HCT116 (cell line): Measurements from ENCODE around the gene MTA1. TPM values are rescaled to one million over a fixed set of nuclear protein-coding genes. Genes with fewer than 3 reads are reported as not detected.

Experiments used
- ATAC-seq: fragments of 200-7000 bp; cut with Tn5 transposase; 2 replicates; pipeline ENCODE4 v1.9.1; 2020; ENCODE audit warnings: mild to moderate bottlenecking, moderate library complexity
- BruUV-seq: library from RNA; stranded (reverse); fragments of 400-500 nt; replicated peaks from 2 replicates; lab custom pipeline; 2021; lab: Mats Ljungman, UMichigan
- CTCF ChIA-PET: fragments of 300-600 bp; sonication (Branson Sonifier 250); formaldehyde crosslinking; loops from one replicate; lab custom pipeline; 2021; ENCODE audit warnings: antibody characterized with exemption; lab: Charles Lee
- POLR2A ChIA-PET: fragments of 300-600, 350-600 bp; sonication (Branson Sonifier 250); formaldehyde crosslinking; loops from one replicate; lab custom pipeline; 2021; ENCODE audit warnings: antibody characterized with exemption; lab: Charles Lee
- RAD21 ChIA-PET, 2 experiments: fragments of 300-600 bp; sonication (Branson Sonifier 250); formaldehyde crosslinking; loops; one replicate each; lab custom pipeline; 2023; ENCODE audit warnings: low total read pairs in 2 of 2; ENCODE audit not compliant: uncharacterized antibody in 2 of 2, unreplicated experiment in 2 of 2, low non-redundant PET in 1 of 2; lab: Charles Lee
- DNase-seq: peaks from one replicate; pipeline ENCODE4 v3.0.0-alpha.2; 2010; ENCODE audit warnings: low read depth, low spot score
- H2AFZ ChIP-seq: fragments of 200-600 bp; shearing (Covaris generic), sonication (generic); 2 replicates; pipeline ENCODE4 v1.6.1; 2017; ENCODE audit warnings: low read depth, mixed run types, mixed read lengths, antibody characterized with exemption, low read length; ENCODE audit not compliant: poor library complexity, severe bottlenecking
- H3K27ac ChIP-seq: 2 replicates; pipeline ENCODE4 v1.5.1; 2012; ENCODE audit warnings: low read depth, low read length
- H3K27me3 ChIP-seq: fragments of 200-600 bp; sonication (generic); 2 replicates; pipeline ENCODE4 v1.6.1; 2016; ENCODE audit warnings: mixed run types, low read length, mixed read lengths; ENCODE audit not compliant: insufficient read depth
- H3K36me3 ChIP-seq, 2 experiments: fragments of 200-500 bp in 1 of 2; fragments of 200-600 bp in 1 of 2; sonication (Bioruptor generic) in 1 of 2; sonication (generic) in 1 of 2; 2 replicates each; pipeline versions ENCODE4 v1.5.1 to v1.6.1; 2014 to 2016; ENCODE audit warnings: low read length in 2 of 2, inconsistent platforms in 1 of 2, mixed read lengths in 1 of 2, mixed run types in 1 of 2; ENCODE audit not compliant: insufficient read depth in 2 of 2, control insufficient read depth in 1 of 2
- H3K4me1 ChIP-seq, 2 experiments: fragments of 200-600 bp in 1 of 2; sonication (generic) in 1 of 2; 2 replicates each; pipeline versions ENCODE4 v1.5.1 to v1.6.1; 2012 to 2017; ENCODE audit warnings: low read length in 2 of 2, inconsistent platforms in 1 of 2, mild to moderate bottlenecking in 1 of 2, mixed read lengths in 1 of 2, mixed run types in 1 of 2, moderate library complexity in 1 of 2; ENCODE audit not compliant: insufficient read depth in 2 of 2, control insufficient read depth in 1 of 2
- H3K4me2 ChIP-seq: fragments of 200-600 bp; sonication (generic); 2 replicates; pipeline ENCODE4 v1.6.1; 2017; ENCODE audit warnings: mixed run types, low read length, mixed read lengths
- H3K4me3 ChIP-seq, 2 experiments: fragments of 200-600 bp in 1 of 2; sonication (generic) in 1 of 2; replicated peaks in 1 of 2; 2 replicates each; pipeline ENCODE4 v1.5.1; 2011 to 2016; ENCODE audit warnings: low read length in 2 of 2, control low read depth in 1 of 2, low read depth in 1 of 2, mild to moderate bottlenecking in 1 of 2, mixed read lengths in 1 of 2, mixed run types in 1 of 2
- H3K79me2 ChIP-seq: fragments of 200-600 bp; sonication (generic); 2 replicates; pipeline ENCODE4 v1.6.1; 2017; ENCODE audit warnings: mild to moderate bottlenecking, mixed run types, low read length, moderate library complexity, mixed read lengths; ENCODE audit not compliant: insufficient read depth
- H3K9ac ChIP-seq: fragments of 200-600 bp; sonication (generic); 2 replicates; pipeline ENCODE4 v1.6.1; 2016; ENCODE audit warnings: low read length, mixed read lengths
- H3K9me2 ChIP-seq: fragments of 200-600 bp; sonication (generic), shearing (Covaris generic); 2 replicates; pipeline ENCODE4 v1.6.1; 2017; ENCODE audit warnings: mixed run types, mild to moderate bottlenecking, moderate library complexity; ENCODE audit not compliant: insufficient read depth
- H3K9me3 ChIP-seq, 2 experiments: fragments of 200-500 bp in 1 of 2; fragments of 200-600 bp in 1 of 2; sonication (Bioruptor generic) in 1 of 2; sonication (generic) in 1 of 2; 2 replicates each; pipeline ENCODE4 v1.6.1; 2014 to 2017; ENCODE audit warnings: low read length in 2 of 2, mixed read lengths in 2 of 2, inconsistent platforms in 1 of 2, low read depth in 1 of 2, mild to moderate bottlenecking in 1 of 2, mixed run types in 1 of 2, moderate library complexity in 1 of 2; ENCODE audit not compliant: control insufficient read depth in 1 of 2, insufficient read depth in 1 of 2
- H4K20me1 ChIP-seq: fragments of 200-600 bp; sonication (generic), shearing (Covaris generic); 2 replicates; pipeline ENCODE4 v1.6.1; 2017; ENCODE audit warnings: mixed run types, mild to moderate bottlenecking, moderate library complexity; ENCODE audit not compliant: insufficient read depth
- ATF3 ChIP-seq: IDR thresholded peaks from 2 replicates; pipeline ENCODE4 v1.6.1; 2012
- CBX3 ChIP-seq: IDR thresholded peaks from 2 replicates; pipeline ENCODE4 v1.6.1; 2012; ENCODE audit warnings: low read depth
- CEBPB ChIP-seq: IDR thresholded peaks from 2 replicates; pipeline ENCODE4 v1.6.1; 2012; ENCODE audit warnings: low read depth
- EGR1 ChIP-seq: IDR thresholded peaks from 2 replicates; pipeline ENCODE4 v1.6.1; 2012; ENCODE audit warnings: low read depth
- ELF1 ChIP-seq: IDR thresholded peaks from 2 replicates; pipeline ENCODE4 v1.6.1; 2012; ENCODE audit warnings: low read depth, borderline replicate concordance
- EZH2 ChIP-seq: fragments of 200-600 bp; sonication (generic); IDR thresholded peaks from 2 replicates; pipeline ENCODE4 v1.6.1; 2017; ENCODE audit warnings: antibody characterized with exemption, mixed run types
- FOSL1 ChIP-seq: IDR thresholded peaks from 2 replicates; pipeline ENCODE4 v1.6.1; 2012; ENCODE audit warnings: low read depth
- JUND ChIP-seq: IDR thresholded peaks from 2 replicates; pipeline ENCODE4 v1.6.1; 2012
- POLR2A ChIP-seq: IDR thresholded peaks from 2 replicates; pipeline ENCODE4 v1.7.0; 2011; ENCODE audit warnings: borderline replicate concordance; ENCODE audit not compliant: insufficient read depth, insufficient read length; ENCODE audit errors: extremely low read depth
- POLR2AphosphoS5 ChIP-seq: IDR thresholded peaks from 2 replicates; pipeline ENCODE4 v1.6.1; 2011; ENCODE audit warnings: mild to moderate bottlenecking, low read depth, low read length, moderate library complexity
- RAD21 ChIP-seq: IDR thresholded peaks from 2 replicates; pipeline ENCODE4 v1.6.1; 2012; ENCODE audit warnings: low read depth, mild to moderate bottlenecking
- SIN3A ChIP-seq: IDR thresholded peaks from 2 replicates; pipeline ENCODE4 v1.6.1; 2012; ENCODE audit warnings: low read depth
- SP1 ChIP-seq: IDR thresholded peaks from 2 replicates; pipeline ENCODE4 v1.6.1; 2012; ENCODE audit warnings: low read depth
- TCF7L2 ChIP-seq: IDR thresholded peaks from 2 replicates; pipeline ENCODE4 v1.7.0; 2011; ENCODE audit warnings: borderline replicate concordance, inconsistent platforms; ENCODE audit not compliant: insufficient read depth, insufficient read length; ENCODE audit errors: extremely low read depth
- ZBTB33 ChIP-seq: IDR thresholded peaks from 2 replicates; pipeline ENCODE4 v1.6.1; 2011; ENCODE audit warnings: mild to moderate bottlenecking, low read length, moderate library complexity; ENCODE audit not compliant: insufficient replicate concordance; ENCODE audit errors: extremely low read depth
- ZFX ChIP-seq: fragments of 450-650 bp; IDR thresholded peaks from 2 replicates; pipeline ENCODE4 v1.6.1; 2017
- intact Hi-C: fragments of 100-400 bp; cut with micrococcal nuclease; formaldehyde crosslinking; loops from 2 replicates; pipeline ENCODE4 v1.10.0; 2022
- total RNA-seq: library from RNA; stranded (reverse); gene quantifications from one replicate; pipeline ENCODE4 v1.2.1, GENCODE V29; 2021; ENCODE audit not compliant: unreplicated experiment
- TF ChIP-seq, protein P1 (sequence below): IDR thresholded peaks from 2 replicates; pipeline ENCODE4 v1.6.1; 2012
- TF ChIP-seq, protein P2 (sequence below): IDR thresholded peaks from 2 replicates; pipeline ENCODE4 v1.6.1; 2012; ENCODE audit warnings: low read depth

MTA1 gene
- total RNA-seq, 1 experiment from 2014 or later, result 229 TPM

GRCh38 chr14:105399466-105399775 is 20.2 kb upstream of the MTA1 start:
- ATAC-seq (no peak), DNase-seq (no peak)
- no peak for TF ChIP-seq ELF1
- TF ChIP-seq ZBTB33, result no peak
- no peak for TF ChIP-seq EGR1
- no peak for TF ChIP-seq ATF3
- TF ChIP-seq ZFX, result no peak
- no peak for TF ChIP-seq CBX3
- TF ChIP-seq, protein P1, sequence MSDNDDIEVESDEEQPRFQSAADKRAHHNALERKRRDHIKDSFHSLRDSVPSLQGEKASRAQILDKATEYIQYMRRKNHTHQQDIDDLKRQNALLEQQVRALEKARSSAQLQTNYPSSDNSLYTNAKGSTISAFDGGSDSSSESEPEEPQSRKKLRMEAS, result no peak
- no peak for TF ChIP-seq SIN3A
- no peak for TF ChIP-seq RAD21
- no peak for TF ChIP-seq JUND
- TF ChIP-seq FOSL1, result no peak
- TF ChIP-seq TCF7L2, result no peak
- TF ChIP-seq CEBPB, result no peak
- TF ChIP-seq EZH2, result no peak
- no peak for TF ChIP-seq POLR2A
- no peak for TF ChIP-seq POLR2AphosphoS5
- TF ChIP-seq, protein P2, sequence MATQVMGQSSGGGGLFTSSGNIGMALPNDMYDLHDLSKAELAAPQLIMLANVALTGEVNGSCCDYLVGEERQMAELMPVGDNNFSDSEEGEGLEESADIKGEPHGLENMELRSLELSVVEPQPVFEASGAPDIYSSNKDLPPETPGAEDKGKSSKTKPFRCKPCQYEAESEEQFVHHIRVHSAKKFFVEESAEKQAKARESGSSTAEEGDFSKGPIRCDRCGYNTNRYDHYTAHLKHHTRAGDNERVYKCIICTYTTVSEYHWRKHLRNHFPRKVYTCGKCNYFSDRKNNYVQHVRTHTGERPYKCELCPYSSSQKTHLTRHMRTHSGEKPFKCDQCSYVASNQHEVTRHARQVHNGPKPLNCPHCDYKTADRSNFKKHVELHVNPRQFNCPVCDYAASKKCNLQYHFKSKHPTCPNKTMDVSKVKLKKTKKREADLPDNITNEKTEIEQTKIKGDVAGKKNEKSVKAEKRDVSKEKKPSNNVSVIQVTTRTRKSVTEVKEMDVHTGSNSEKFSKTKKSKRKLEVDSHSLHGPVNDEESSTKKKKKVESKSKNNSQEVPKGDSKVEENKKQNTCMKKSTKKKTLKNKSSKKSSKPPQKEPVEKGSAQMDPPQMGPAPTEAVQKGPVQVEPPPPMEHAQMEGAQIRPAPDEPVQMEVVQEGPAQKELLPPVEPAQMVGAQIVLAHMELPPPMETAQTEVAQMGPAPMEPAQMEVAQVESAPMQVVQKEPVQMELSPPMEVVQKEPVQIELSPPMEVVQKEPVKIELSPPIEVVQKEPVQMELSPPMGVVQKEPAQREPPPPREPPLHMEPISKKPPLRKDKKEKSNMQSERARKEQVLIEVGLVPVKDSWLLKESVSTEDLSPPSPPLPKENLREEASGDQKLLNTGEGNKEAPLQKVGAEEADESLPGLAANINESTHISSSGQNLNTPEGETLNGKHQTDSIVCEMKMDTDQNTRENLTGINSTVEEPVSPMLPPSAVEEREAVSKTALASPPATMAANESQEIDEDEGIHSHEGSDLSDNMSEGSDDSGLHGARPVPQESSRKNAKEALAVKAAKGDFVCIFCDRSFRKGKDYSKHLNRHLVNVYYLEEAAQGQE, result no peak
- TF ChIP-seq SP1, result no peak
- Histone ChIP-seq H3K27me3 (no peaks in the 10 kb centered on the region), H4K20me1 (no peaks in the 10 kb centered on the region), H3K36me3 (peaks cover 3 to 19% of the 10 kb centered on the region in 2 experiments; a peak in 3 of 4 replicates), H3K9me3 (peaks cover 0 to 8% of the 10 kb centered on the region in 2 experiments; a peak in 1 of 4 replicates), H3K4me3 (peak overlapping the region; percentile 91), H3K4me2 (peak overlapping the region; percentile 97), H3K9ac (peak overlapping the region; percentile 92), H3K9me2 (no peaks in the 10 kb centered on the region), H3K4me1 (peaks cover 19 to 40% of the 10 kb centered on the region in 2 experiments; a peak in 3 of 4 replicates), H3K79me2 (peaks cover 19% of the 10 kb centered on the region), H2AFZ (no peak overlapping the region), H3K27ac (peak overlapping the region; percentile 94)
- TSS peak; percentile 70 for BruUV-seq
- CTCF ChIA-PET, result interaction anchor here (0.7 kb wide), 1 partner anchor 118 kb away, joined by 3 read pairs; no protein-coding TSS in a partner anchor
- POLR2A ChIA-PET, result no interaction called here
- intact Hi-C loops, result no loop called here
- RAD21 ChIA-PET, result no interaction called here
